Loucy (cell line): Measurements from ENCODE around the gene XKR8.

Experiments used
- H2AFZ ChIP-seq: fragments of 200-600 bp; sonication (generic); 2 replicates; pipeline ENCODE4 v1.6.0; 2016; ENCODE audit warnings: antibody characterized with exemption, mild to moderate bottlenecking, low read length, moderate library complexity
- H3F3A ChIP-seq: fragments of 200-600 bp; 2 replicates; pipeline ENCODE4 v1.6.0; 2016; ENCODE audit warnings: antibody characterized with exemption, low read depth, mild to moderate bottlenecking
- H3K27me3 ChIP-seq: fragments of 200-600 bp; sonication (generic); 2 replicates; pipeline ENCODE4 v1.6.1; 2014; ENCODE audit warnings: low read length, mild to moderate bottlenecking; ENCODE audit not compliant: insufficient read depth, poor library complexity, severe bottlenecking
- H3K36me3 ChIP-seq: fragments of 200-600 bp; sonication (generic); 2 replicates; pipeline ENCODE4 v1.6.1; 2016; ENCODE audit warnings: low read length; ENCODE audit not compliant: insufficient read depth
- H3K4me1 ChIP-seq: fragments of 200-600 bp; sonication (generic); 2 replicates; pipeline ENCODE4 v1.5.1; 2014; ENCODE audit warnings: low read length, mild to moderate bottlenecking; ENCODE audit not compliant: insufficient read depth, poor library complexity, severe bottlenecking
- H3K4me2 ChIP-seq: fragments of 200-600 bp; sonication (generic); 2 replicates; pipeline ENCODE4 v1.6.0; 2014; ENCODE audit warnings: antibody characterized with exemption, low read length, low read depth, mild to moderate bottlenecking; ENCODE audit not compliant: poor library complexity, severe bottlenecking
- H3K4me3 ChIP-seq: fragments of 200-600 bp; sonication (generic); 2 replicates; pipeline ENCODE4 v1.5.1; 2014; ENCODE audit warnings: low read length, mild to moderate bottlenecking, mixed read lengths; ENCODE audit not compliant: poor library complexity, severe bottlenecking
- H3K79me2 ChIP-seq: fragments of 200-600 bp; sonication (generic); 2 replicates; pipeline ENCODE4 v1.6.1; 2014; ENCODE audit warnings: low read length; ENCODE audit not compliant: insufficient read depth
- H3K9ac ChIP-seq: fragments of 200-600 bp; sonication (generic); 2 replicates; pipeline ENCODE4 v1.6.0; 2014; ENCODE audit warnings: mild to moderate bottlenecking, low read depth, low read length, moderate library complexity; ENCODE audit not compliant: poor library complexity, severe bottlenecking
- H3K9me2 ChIP-seq: fragments of 200-600 bp; sonication (generic); replicated peaks from 2 replicates; pipeline ENCODE4 v1.6.1; 2016; ENCODE audit warnings: low read depth, low read length, mixed read lengths
- H3K9me3 ChIP-seq: fragments of 200-600 bp; sonication (generic); 2 replicates; pipeline ENCODE4 v1.6.1; 2014; ENCODE audit warnings: mild to moderate bottlenecking, antibody characterized with exemption, low read length, low read depth; ENCODE audit not compliant: insufficient read depth
- H4K20me1 ChIP-seq: fragments of 200-600 bp; sonication (generic); 2 replicates; pipeline ENCODE4 v1.6.0; 2014; ENCODE audit warnings: antibody characterized with exemption, low read length, mild to moderate bottlenecking; ENCODE audit not compliant: insufficient read depth, poor library complexity, severe bottlenecking
- EZH2phosphoT487 ChIP-seq: fragments of 200-600 bp; IDR thresholded peaks from 2 replicates; pipeline ENCODE4 v1.6.1; 2018; ENCODE audit warnings: antibody characterized with exemption, mild to moderate bottlenecking, moderate library complexity, borderline replicate concordance
- TF ChIP-seq, protein P1 (sequence below): fragments of 200-600 bp; sonication (generic); conservative IDR thresholded peaks from 2 replicates; pipeline ENCODE4 v1.5.1; 2014; ENCODE audit warnings: mild to moderate bottlenecking, antibody characterized with exemption, low read length

XKR8 gene, protein sequence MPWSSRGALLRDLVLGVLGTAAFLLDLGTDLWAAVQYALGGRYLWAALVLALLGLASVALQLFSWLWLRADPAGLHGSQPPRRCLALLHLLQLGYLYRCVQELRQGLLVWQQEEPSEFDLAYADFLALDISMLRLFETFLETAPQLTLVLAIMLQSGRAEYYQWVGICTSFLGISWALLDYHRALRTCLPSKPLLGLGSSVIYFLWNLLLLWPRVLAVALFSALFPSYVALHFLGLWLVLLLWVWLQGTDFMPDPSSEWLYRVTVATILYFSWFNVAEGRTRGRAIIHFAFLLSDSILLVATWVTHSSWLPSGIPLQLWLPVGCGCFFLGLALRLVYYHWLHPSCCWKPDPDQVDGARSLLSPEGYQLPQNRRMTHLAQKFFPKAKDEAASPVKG

DNA sequence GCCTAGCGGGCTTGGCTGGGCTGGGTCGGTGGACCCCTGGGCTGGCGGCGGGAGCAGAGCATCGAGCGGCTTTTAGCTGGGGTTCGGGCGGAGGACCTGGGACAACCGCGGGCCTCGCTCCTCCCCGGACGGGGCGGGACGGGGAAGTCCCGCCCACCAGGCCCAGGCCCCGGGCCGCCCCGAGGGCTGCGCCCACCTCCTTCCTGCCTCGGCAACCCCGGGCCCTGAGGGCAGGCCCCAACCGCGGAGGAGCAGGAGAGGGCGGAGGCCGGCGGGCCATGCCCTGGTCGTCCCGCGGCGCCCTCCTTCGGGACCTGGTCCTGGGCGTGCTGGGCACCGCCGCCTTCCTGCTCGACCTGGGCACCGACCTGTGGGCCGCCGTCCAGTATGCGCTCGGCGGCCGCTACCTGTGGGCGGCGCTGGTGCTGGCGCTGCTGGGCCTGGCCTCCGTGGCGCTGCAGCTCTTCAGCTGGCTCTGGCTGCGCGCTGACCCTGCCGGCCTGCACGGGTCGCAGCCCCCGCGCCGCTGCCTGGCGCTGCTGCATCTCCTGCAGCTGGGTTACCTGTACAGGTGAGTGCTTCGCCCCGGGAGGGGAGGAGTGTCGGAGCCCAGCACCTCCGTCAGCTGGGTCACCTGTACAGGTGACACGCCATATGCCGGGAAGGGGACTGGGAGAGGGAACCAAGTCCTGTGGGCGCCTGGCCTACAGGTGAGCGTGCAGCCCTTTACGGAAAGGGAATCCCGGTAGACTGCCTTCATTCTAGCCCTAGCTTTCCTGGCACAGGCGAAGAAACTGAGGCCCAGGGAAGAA is at the start of gene XKR8:
Gene XKR8 (plus strand): TSS at position 182 of the 812 bp plus-strand sequence. CDS start 97 bp downstream, at position 279.
- peaks cover 7% of the 10 kb centered on the region; the same call in 1 of the 2 replicates for H3K79me2 ChIP-seq
- TF ChIP-seq EZH2phosphoT487: no peak
- TF ChIP-seq, protein P1, sequence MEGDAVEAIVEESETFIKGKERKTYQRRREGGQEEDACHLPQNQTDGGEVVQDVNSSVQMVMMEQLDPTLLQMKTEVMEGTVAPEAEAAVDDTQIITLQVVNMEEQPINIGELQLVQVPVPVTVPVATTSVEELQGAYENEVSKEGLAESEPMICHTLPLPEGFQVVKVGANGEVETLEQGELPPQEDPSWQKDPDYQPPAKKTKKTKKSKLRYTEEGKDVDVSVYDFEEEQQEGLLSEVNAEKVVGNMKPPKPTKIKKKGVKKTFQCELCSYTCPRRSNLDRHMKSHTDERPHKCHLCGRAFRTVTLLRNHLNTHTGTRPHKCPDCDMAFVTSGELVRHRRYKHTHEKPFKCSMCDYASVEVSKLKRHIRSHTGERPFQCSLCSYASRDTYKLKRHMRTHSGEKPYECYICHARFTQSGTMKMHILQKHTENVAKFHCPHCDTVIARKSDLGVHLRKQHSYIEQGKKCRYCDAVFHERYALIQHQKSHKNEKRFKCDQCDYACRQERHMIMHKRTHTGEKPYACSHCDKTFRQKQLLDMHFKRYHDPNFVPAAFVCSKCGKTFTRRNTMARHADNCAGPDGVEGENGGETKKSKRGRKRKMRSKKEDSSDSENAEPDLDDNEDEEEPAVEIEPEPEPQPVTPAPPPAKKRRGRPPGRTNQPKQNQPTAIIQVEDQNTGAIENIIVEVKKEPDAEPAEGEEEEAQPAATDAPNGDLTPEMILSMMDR: peak; percentile 59

DNA sequence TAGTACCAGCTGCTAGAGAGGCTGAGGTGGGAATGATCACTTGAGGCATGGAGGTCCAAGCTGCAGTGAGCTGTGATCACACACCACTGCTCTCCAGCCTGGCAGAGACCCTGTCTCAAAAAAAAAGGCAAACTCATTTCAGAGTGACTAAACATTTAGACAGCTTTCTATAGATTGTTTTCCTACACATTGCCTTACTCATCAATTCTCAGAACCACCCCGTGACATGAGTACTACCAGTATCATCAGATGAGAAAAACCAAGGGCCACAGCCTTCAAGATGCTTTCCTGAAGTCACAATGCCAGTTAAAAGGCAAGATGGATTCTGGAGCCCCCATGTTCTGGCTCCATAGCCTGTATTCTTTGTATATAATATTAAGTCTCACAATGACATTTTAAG is 47.3 kb upstream of the XKR8 start:
- no peaks in the 10 kb centered on the region for H3K9me2 ChIP-seq
- H3K9ac ChIP-seq: no peak overlapping the region
- H3K4me1 ChIP-seq: peaks cover 20% of the 10 kb centered on the region
- no peaks in the 10 kb centered on the region for H3K27me3 ChIP-seq
- no peaks in the 10 kb centered on the region for H3K9me3 ChIP-seq
- TF ChIP-seq EZH2phosphoT487: no peak
- TF ChIP-seq, protein P1: no peak
- H2AFZ ChIP-seq: no peak overlapping the region
- peaks cover 39% of the 10 kb centered on the region for H3K79me2 ChIP-seq
- H3K36me3 ChIP-seq: peaks cover 11% of the 10 kb centered on the region; the same call in 1 of the 2 replicates
- H3K4me2 ChIP-seq: peak overlapping the region; percentile 91
- H3F3A ChIP-seq: no peaks in the 10 kb centered on the region
- peaks cover 8% of the 10 kb centered on the region for H4K20me1 ChIP-seq
- peak overlapping the region; percentile 20 for H3K4me3 ChIP-seq

More for the DNA sequence above, at the start of gene XKR8:
- Histone ChIP-seq H3K4me2 (peak within 1 kb of the TSS; percentile 97), H3K27me3 (no peaks in the 10 kb centered on the region), H3K36me3 (peaks cover 3% of the 10 kb centered on the region; the same call in 1 of the 2 replicates), H3K9me2 (no peaks in the 10 kb centered on the region), H2AFZ (peak within 1 kb of the TSS; percentile 80), H3K9me3 (no peaks in the 10 kb centered on the region), H3F3A (no peaks in the 10 kb centered on the region), H3K4me3 (peak within 1 kb of the TSS; percentile 88), H3K9ac (peak within 1 kb of the TSS; percentile 63), H4K20me1 (no peaks in the 10 kb centered on the region), H3K4me1 (peaks cover 20% of the 10 kb centered on the region)

DNA sequence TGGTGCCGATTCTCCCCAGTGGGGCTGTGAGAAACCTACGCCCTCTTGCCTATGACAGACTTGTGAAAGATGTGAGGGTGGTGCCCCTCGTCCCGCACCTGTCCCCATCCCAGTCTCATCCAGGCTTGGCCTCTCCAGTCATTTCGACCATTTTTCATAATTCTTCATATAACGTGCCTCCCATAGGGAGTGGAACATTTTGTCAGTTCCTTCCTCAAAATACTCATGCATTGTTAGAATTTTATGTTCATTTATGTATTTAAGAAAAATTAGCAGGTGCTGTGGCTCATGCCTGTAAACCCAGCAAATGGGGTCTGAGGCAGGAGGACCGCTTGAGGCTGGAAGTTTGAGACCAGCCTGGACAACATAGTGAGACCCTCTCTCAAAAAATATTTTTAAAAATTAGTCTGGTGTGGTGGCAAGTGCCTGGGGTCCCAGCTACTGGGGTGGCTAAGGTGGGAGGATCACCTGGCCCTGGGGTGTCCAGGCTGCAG is 44.6 kb upstream of the XKR8 start:
- no peaks in the 10 kb centered on the region for H3F3A ChIP-seq
- H3K79me2 ChIP-seq: peaks cover 39% of the 10 kb centered on the region
- no peaks in the 10 kb centered on the region for H3K27me3 ChIP-seq
- H4K20me1 ChIP-seq: peaks cover 3% of the 10 kb centered on the region
- peak overlapping the region; percentile 93 for H3K4me3 ChIP-seq
- H3K9me3 ChIP-seq: no peaks in the 10 kb centered on the region
- no peaks in the 10 kb centered on the region for H3K9me2 ChIP-seq
- H3K4me2 ChIP-seq: peak overlapping the region; percentile 91
- H3K9ac ChIP-seq: no peak overlapping the region
- H2AFZ ChIP-seq: peak overlapping the region; percentile 97
- peaks cover 20% of the 10 kb centered on the region for H3K4me1 ChIP-seq
- H3K36me3 ChIP-seq: no peaks in the 10 kb centered on the region; the same call in 1 of the 2 replicates
- TF ChIP-seq, protein P1: no peak
- no peak for TF ChIP-seq EZH2phosphoT487
